ENCODE data around the gene DAP. TPM values are rescaled to one million over a fixed set of nuclear protein-coding genes. Genes with fewer than 3 reads are reported as not detected.

The DAP gene
- total and polyA plus RNA-seq, 2 of the 4 experiments (the other 2 are of a cell fraction) = 49.6 to 189 TPM

DNA sequence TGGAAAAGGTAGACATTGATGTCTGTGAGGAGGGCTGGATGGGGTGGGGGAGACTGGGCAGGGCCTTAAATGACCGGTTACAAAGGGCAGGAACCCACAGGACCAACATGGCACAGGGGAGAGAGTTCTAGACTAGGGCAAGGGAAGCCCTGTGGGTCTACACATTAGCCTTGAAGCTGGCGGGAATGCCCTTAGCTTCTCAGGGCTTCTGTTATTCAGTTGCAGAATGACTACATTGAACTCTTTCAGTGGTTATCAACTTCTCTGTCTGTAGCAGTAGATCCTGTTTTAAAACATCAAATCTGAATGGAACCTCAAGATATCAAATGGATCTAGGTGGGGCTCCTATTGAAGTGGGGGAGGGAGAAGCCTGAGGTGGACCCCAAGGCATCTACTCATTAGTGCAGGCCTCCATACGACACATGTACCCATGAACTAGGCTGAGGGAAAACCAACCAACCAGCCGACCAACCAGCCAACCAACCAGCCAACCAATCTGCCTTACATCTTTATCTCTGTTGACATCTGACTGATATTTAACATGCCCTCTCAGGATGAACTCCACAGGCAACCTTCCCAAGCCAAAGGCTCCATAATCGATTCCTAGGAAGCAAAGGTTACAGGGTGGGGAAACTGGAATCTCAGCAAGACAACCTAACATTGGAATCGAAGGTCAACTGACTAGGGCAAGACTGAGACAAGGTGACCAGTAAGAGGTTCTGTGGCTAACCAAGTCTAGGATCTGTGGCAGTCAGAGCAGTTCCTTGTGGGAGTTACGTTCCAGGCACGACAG lies 48.3 kb downstream of the DAP start:
- ChIA-PET POLR2A (ENCODE audit: unreplicated experiment) (no interaction called here), CTCF (no interaction called here)
- peaks cover 44% of the 10 kb centered on the region for H3K9me1 ChIP-seq (ENCODE audit: insufficient read depth, low read length)
- intact Hi-C loops (cut with micrococcal nuclease) = no loop called here
- H3K27ac ChIP-seq (ENCODE audit: insufficient read depth, low read length) = no peak overlapping the region
- H4K20me1 ChIP-seq (ENCODE audit: insufficient read depth, low read length) = peaks cover 24% of the 10 kb centered on the region; the same call in 1 of the 2 replicates
- peaks cover 63 to 91% of the 10 kb centered on the region in 2 experiments for H3K79me1 ChIP-seq (ENCODE audit: low read depth in 1 of 2, low read length in 2 of 2)
- no peak overlapping the region for H2BK120ac ChIP-seq (ENCODE audit: low read depth, low read length)
- no peak overlapping the region for H2AK9ac ChIP-seq (replicated peaks; ENCODE audit: low read depth, low read length, poor library complexity)
- H3K4me3 ChIP-seq (ENCODE audit: insufficient read depth, low read depth, low read length) = no peak overlapping the region
- H3K56ac ChIP-seq (ENCODE audit: extremely low read depth, insufficient read depth, low read length) = no peak overlapping the region
- peaks cover 45% of the 10 kb centered on the region for H3K36me3 ChIP-seq (ENCODE audit: control insufficient read depth, insufficient read depth, low read length)
- in situ Hi-C loops (cut with MboI; ENCODE audit: low sequenced_read_pairs) = no loop called here
- TF ChIP-seq MXI1 (IDR thresholded peaks at IDR 0.05; ENCODE audit: borderline replicate concordance, low read depth, low read length) (no peak), CHD1 (IDR thresholded peaks at IDR 0.05; ENCODE audit: low read depth, low read length) (no peak), RCOR1 (IDR thresholded peaks at IDR 0.05; ENCODE audit: insufficient replicate concordance, low read length) (no peak), MAZ (IDR thresholded peaks at IDR 0.05; ENCODE audit: borderline replicate concordance, low read depth, low read length) (no peak), FOS (IDR thresholded peaks at IDR 0.05; ENCODE audit: low read depth, low read length) (no peak), CTCF (conservative IDR thresholded peaks at IDR 0.05; ENCODE audit: low read depth, low read length) (no peak), NFE2L2 (IDR thresholded peaks at IDR 0.05; ENCODE audit: low read depth, low read length) (no peak), POLR2A (IDR thresholded peaks at IDR 0.05; ENCODE audit: low read depth, low read length) (no peak), RAD21 (IDR thresholded peaks at IDR 0.05; ENCODE audit: low read length) (no peak)
- TF ChIP-seq, protein P1, sequence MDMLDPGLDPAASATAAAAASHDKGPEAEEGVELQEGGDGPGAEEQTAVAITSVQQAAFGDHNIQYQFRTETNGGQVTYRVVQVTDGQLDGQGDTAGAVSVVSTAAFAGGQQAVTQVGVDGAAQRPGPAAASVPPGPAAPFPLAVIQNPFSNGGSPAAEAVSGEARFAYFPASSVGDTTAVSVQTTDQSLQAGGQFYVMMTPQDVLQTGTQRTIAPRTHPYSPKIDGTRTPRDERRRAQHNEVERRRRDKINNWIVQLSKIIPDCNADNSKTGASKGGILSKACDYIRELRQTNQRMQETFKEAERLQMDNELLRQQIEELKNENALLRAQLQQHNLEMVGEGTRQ (IDR thresholded peaks at IDR 0.05; ENCODE audit: low read depth, low read length) = no peak
- H3K18ac ChIP-seq (ENCODE audit: low read depth, low read length) = no peak overlapping the region
- H3K4me2 ChIP-seq (ENCODE audit: low read depth, low read length) = no peak overlapping the region
- H2AK5ac ChIP-seq (ENCODE audit: low read depth, low read length) = no peak overlapping the region; the same call in 1 of the 2 replicates
- no peaks in the 10 kb centered on the region for H3K27me3 ChIP-seq (ENCODE audit: control insufficient read depth, insufficient read depth, low read length)
- no peak overlapping the region for H2BK15ac ChIP-seq (ENCODE audit: low read depth, low read length)
- no peaks in the 10 kb centered on the region for H3K9me3 ChIP-seq (ENCODE audit: control insufficient read depth, insufficient read depth, low read length)
- ATAC-seq (ENCODE audit: low read depth) = no peak
- no peak for DNase-seq
- dilution Hi-C loops (cut with HindIII; ENCODE audit: low sequenced_read_pairs, unreplicated experiment) = no loop called here
- H4K91ac ChIP-seq (ENCODE audit: insufficient read depth, low read depth, low read length) = no peak overlapping the region
- H3K4ac ChIP-seq (ENCODE audit: low read depth, low read length) = no peak overlapping the region
- H3K9ac ChIP-seq (ENCODE audit: low read depth, low read length) = no peak overlapping the region
- H2BK5ac ChIP-seq (ENCODE audit: low read depth, low read length, poor library complexity, severe bottlenecking) = no peak overlapping the region
- no peak overlapping the region for H3K23ac ChIP-seq (ENCODE audit: low read depth, low read length)
- no peak overlapping the region for H2BK20ac ChIP-seq (ENCODE audit: low read depth, low read length)
- no peak overlapping the region for H3K14ac ChIP-seq (replicated peaks; ENCODE audit: low read depth, low read length)
- H3K4me1 ChIP-seq (ENCODE audit: control insufficient read depth, insufficient read depth, low read length) = peaks cover 6% of the 10 kb centered on the region; the same call in 1 of the 2 replicates
- no TSS peak for BruUV-seq (replicated peaks)
- no peak overlapping the region for H4K8ac ChIP-seq (ENCODE audit: low read depth in 2 of 2, low read length in 2 of 2)
- no peak overlapping the region for H2AFZ ChIP-seq (replicated peaks; ENCODE audit: low read length, poor library complexity)
- 96% methylated on average over 4 of the region's 8 CpGs; no CpG with 5 or more reads in 1 of the 2 experiments for WGBS, 2 experiments (ENCODE audit: extremely low coverage in 2 of 2, insufficient read length in 1 of 2)
- H4K5ac ChIP-seq (ENCODE audit: low read depth, low read length) = no peak overlapping the region
